ENCODE measurements around the gene ADO.

DNA sequence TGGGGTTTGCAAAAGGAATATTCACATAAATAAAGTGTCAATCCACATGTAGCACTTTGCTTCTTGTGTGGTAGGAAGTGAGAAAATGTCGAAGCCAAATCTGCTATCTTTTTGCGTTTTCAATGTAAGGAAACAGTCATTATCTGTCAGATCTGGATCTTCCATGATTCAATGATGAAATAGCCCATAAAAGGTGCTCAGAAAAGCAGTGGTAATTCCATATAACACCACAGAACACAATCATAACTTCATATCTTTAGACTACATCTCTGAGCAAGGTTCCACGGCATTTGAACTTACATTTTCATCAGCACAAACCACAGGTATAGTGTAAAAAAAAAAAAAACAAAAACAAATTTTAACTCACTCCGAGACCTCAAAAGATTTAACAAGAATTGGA lies 51.5 kb downstream of the ADO start:
- TF ChIP-seq JUN (IDR thresholded peaks at IDR 0.05; ENCODE audit: borderline replicate concordance, insufficient read depth, insufficient read length, low read depth) (no peak), POLR2AphosphoS5 (IDR thresholded peaks at IDR 0.05; ENCODE audit: insufficient read depth, low read depth, low read length) (no peak), POLR2A (IDR thresholded peaks at IDR 0.05; ENCODE audit: low read depth, low read length) (no peak), GATA2 (IDR thresholded peaks at IDR 0.05; ENCODE audit: insufficient read depth, insufficient read length, low read depth, low read length) (no peak), EZH2 (IDR thresholded peaks at IDR 0.05; ENCODE audit: borderline replicate concordance, low read depth, low read length, severe bottlenecking) (no peak), MYC (IDR thresholded peaks at IDR 0.05; ENCODE audit: low read depth, low read length) (no peak)
- TF ChIP-seq, protein P1, sequence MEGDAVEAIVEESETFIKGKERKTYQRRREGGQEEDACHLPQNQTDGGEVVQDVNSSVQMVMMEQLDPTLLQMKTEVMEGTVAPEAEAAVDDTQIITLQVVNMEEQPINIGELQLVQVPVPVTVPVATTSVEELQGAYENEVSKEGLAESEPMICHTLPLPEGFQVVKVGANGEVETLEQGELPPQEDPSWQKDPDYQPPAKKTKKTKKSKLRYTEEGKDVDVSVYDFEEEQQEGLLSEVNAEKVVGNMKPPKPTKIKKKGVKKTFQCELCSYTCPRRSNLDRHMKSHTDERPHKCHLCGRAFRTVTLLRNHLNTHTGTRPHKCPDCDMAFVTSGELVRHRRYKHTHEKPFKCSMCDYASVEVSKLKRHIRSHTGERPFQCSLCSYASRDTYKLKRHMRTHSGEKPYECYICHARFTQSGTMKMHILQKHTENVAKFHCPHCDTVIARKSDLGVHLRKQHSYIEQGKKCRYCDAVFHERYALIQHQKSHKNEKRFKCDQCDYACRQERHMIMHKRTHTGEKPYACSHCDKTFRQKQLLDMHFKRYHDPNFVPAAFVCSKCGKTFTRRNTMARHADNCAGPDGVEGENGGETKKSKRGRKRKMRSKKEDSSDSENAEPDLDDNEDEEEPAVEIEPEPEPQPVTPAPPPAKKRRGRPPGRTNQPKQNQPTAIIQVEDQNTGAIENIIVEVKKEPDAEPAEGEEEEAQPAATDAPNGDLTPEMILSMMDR (IDR thresholded peaks at IDR 0.05; ENCODE audit: extremely low read depth in 1 of 2, insufficient read depth in 1 of 2, low read depth in 1 of 2, low read length in 2 of 2) = no peak
- TF ChIP-seq, protein P2, sequence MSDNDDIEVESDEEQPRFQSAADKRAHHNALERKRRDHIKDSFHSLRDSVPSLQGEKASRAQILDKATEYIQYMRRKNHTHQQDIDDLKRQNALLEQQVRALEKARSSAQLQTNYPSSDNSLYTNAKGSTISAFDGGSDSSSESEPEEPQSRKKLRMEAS (IDR thresholded peaks at IDR 0.05; ENCODE audit: insufficient read depth, insufficient read length) = no peak
